ENCODE measurements around the gene FBXO34. TPM values are rescaled to one million over a fixed set of nuclear protein-coding genes. Genes with fewer than 3 reads are reported as not detected.

FBXO34 gene
- total RNA-seq, 1 experiment from 2014 or later: 18.8 TPM

DNA sequence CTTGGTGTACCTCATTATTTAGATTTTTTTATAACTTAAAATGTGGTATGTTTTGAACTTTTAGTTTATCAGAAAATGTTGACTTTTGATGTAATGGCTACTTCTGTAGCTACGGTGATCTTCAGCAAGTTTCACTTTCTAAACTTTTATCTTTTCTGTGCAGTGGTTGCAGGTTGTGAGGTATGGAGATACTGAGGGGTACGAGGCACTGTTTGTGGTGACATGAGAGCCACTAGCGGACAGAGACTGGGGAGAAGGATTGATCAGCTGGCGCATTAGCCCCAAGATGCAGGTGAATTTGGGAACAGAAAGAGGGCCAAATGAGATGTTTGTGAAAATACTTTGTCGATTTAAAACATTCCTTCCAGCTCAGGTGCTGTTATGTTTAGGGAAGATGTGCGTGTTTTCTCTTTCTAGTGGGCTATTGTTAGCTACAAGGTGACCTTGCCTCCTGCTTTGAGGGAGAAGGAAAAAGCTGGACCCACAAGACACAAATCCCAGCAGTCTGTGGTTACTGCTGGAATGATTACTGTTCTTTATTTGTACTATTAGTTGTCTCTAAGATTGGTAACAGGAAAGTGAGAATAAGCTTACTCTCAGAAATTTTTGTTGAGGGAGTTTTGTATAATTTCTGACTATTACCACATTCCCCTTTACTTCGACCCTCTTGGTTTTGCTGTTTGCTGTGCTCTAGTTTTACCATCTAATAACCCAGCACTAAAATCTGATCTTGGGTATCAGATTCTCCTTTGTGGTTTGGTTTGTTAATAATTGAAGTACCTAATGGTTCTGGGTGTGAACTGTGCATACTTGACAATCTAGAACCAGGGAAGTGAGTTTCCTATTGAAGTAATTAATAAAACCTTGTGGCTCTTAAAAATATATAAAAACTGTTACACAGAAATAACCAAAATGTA lies 61.7 kb downstream of the FBXO34 start:
- TF ChIP-seq, protein P1, sequence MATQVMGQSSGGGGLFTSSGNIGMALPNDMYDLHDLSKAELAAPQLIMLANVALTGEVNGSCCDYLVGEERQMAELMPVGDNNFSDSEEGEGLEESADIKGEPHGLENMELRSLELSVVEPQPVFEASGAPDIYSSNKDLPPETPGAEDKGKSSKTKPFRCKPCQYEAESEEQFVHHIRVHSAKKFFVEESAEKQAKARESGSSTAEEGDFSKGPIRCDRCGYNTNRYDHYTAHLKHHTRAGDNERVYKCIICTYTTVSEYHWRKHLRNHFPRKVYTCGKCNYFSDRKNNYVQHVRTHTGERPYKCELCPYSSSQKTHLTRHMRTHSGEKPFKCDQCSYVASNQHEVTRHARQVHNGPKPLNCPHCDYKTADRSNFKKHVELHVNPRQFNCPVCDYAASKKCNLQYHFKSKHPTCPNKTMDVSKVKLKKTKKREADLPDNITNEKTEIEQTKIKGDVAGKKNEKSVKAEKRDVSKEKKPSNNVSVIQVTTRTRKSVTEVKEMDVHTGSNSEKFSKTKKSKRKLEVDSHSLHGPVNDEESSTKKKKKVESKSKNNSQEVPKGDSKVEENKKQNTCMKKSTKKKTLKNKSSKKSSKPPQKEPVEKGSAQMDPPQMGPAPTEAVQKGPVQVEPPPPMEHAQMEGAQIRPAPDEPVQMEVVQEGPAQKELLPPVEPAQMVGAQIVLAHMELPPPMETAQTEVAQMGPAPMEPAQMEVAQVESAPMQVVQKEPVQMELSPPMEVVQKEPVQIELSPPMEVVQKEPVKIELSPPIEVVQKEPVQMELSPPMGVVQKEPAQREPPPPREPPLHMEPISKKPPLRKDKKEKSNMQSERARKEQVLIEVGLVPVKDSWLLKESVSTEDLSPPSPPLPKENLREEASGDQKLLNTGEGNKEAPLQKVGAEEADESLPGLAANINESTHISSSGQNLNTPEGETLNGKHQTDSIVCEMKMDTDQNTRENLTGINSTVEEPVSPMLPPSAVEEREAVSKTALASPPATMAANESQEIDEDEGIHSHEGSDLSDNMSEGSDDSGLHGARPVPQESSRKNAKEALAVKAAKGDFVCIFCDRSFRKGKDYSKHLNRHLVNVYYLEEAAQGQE (IDR thresholded peaks at IDR 0.05; ENCODE audit: insufficient read depth in 1 of 2, low read depth in 2 of 2, low read length in 1 of 2): no peak
- no peak for TF ChIP-seq POLR2AphosphoS5 (IDR thresholded peaks at IDR 0.05; ENCODE audit: low read depth, low read length)
- no peak for TF ChIP-seq TCF7L2 (IDR thresholded peaks at IDR 0.05; ENCODE audit: low read depth, low read length)
- TF ChIP-seq, protein P2, sequence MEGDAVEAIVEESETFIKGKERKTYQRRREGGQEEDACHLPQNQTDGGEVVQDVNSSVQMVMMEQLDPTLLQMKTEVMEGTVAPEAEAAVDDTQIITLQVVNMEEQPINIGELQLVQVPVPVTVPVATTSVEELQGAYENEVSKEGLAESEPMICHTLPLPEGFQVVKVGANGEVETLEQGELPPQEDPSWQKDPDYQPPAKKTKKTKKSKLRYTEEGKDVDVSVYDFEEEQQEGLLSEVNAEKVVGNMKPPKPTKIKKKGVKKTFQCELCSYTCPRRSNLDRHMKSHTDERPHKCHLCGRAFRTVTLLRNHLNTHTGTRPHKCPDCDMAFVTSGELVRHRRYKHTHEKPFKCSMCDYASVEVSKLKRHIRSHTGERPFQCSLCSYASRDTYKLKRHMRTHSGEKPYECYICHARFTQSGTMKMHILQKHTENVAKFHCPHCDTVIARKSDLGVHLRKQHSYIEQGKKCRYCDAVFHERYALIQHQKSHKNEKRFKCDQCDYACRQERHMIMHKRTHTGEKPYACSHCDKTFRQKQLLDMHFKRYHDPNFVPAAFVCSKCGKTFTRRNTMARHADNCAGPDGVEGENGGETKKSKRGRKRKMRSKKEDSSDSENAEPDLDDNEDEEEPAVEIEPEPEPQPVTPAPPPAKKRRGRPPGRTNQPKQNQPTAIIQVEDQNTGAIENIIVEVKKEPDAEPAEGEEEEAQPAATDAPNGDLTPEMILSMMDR (IDR thresholded peaks at IDR 0.05): no peak
- TF ChIP-seq SIN3A (IDR thresholded peaks at IDR 0.05; ENCODE audit: borderline replicate concordance, insufficient read depth, low read depth, low read length): no peak
- in situ Hi-C loops (cut with HindIII; ENCODE audit: low pct_unique_long_range_greater_than_20kb, low sequenced_read_pairs) (no loop called here), intact Hi-C loops (cut with micrococcal nuclease; ENCODE audit: unreplicated experiment) (no loop called here)
- POLR2A ChIA-PET: no interaction called here
- Histone ChIP-seq H3K36me3 (ENCODE audit: control insufficient read depth, insufficient read depth, low read length) (no peaks in the 10 kb centered on the region), H3K27ac (ENCODE audit: low read length) (peak overlapping the region; percentile 68), H3K9me3 (ENCODE audit: control insufficient read depth, insufficient read depth, low read depth, low read length) (no peaks in the 10 kb centered on the region), H3K4me3 (ENCODE audit: low read depth in 2 of 2, low read length in 2 of 2) (peak overlapping the region in 1 of 2 experiments; percentile 7; a peak in 1 of 4 replicates), H3K27me3 (ENCODE audit: control insufficient read depth, insufficient read depth, low read length) (no peaks in the 10 kb centered on the region), H3K4me1 (ENCODE audit: control insufficient read depth, insufficient read depth, low read length) (peaks cover 40% of the 10 kb centered on the region)
- ATAC-seq (no peak), DNase-seq (ENCODE audit: low read depth, low spot score) (no peak)
- no TSS peak for BruUV-seq (replicated peaks)
- CTCF ChIA-PET: interaction anchor here (0.6 kb wide), 1 partner anchor 63 kb away, joined by 3 read pairs; no protein-coding TSS in a partner anchor

DNA sequence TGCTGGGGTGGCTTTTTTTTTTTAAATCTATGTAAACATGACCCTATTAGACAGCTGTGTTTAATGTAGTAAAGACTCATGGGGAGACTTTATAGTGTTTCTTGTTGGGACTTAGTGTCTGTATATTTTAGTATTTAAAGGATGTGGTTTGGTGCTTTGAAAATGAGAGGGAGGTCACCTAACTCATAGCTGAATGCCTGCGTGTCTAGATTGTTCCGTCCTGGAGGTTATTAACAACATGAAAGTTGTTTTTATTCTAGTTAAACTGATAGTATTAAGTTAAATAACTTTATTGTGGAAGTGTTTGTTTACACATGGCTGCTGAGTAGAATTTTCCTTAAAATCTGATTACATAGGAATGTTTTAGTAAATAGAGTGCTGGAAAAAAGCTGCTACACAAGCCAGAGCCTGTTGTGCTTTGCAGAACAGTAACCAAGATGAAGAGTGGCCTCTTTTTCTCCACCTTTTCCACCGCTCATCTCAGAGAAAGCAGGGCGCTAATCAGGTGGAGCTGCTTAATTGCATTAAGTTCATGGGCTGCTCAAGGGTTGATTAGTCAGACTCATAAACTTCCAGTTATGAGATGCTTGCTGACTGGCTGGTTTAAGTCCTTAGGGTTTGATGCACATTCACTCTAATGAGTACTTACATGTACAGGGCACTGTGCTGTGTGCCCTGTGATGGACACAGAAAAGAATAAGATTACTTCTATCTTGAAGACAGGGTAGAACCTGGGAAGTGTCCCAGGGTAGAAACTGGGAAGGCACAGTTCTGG lies 62.7 kb downstream of the FBXO34 start:
- DNase-seq (ENCODE audit: low read depth, low spot score) (no peak), ATAC-seq (peak; percentile 87)
- BruUV-seq (replicated peaks): no TSS peak
- peak; percentile 93 for TF ChIP-seq TCF7L2 (IDR thresholded peaks at IDR 0.05; ENCODE audit: low read depth, low read length)
- no peak for TF ChIP-seq SIN3A (IDR thresholded peaks at IDR 0.05; ENCODE audit: borderline replicate concordance, insufficient read depth, low read depth, low read length)
- intact Hi-C loops (cut with micrococcal nuclease; ENCODE audit: unreplicated experiment) (no loop called here), in situ Hi-C loops (cut with HindIII; ENCODE audit: low pct_unique_long_range_greater_than_20kb, low sequenced_read_pairs) (no loop called here)
- Histone ChIP-seq H3K27ac (ENCODE audit: low read length) (peak overlapping the region; percentile 8), H3K4me3 (ENCODE audit: low read depth in 2 of 2, low read length in 2 of 2) (no peak overlapping the region), H3K27me3 (ENCODE audit: control insufficient read depth, insufficient read depth, low read length) (no peaks in the 10 kb centered on the region), H3K36me3 (ENCODE audit: control insufficient read depth, insufficient read depth, low read length) (no peaks in the 10 kb centered on the region), H3K4me1 (ENCODE audit: control insufficient read depth, insufficient read depth, low read length) (peaks cover 40% of the 10 kb centered on the region), H3K9me3 (ENCODE audit: control insufficient read depth, insufficient read depth, low read depth, low read length) (no peaks in the 10 kb centered on the region)
- CTCF ChIA-PET: interaction anchor here (0.6 kb wide), 1 partner anchor 64 kb away, joined by 3 read pairs; no protein-coding TSS in a partner anchor
- POLR2A ChIA-PET: interaction anchor here (0.7 kb wide), 2 partner anchors 24 to 25 kb away, joined by 8 to 9 read pairs; no protein-coding TSS in a partner anchor

Measured in Panc1 (cell line).